Testis (tissue), 2 donors: ENCODE data around the gene MEGF11.

Source experiments
- POLR2A ChIP-seq: fragments of 450-650 bp; IDR thresholded peaks from one replicate; pipeline ENCODE4 v1.6.1; 2017; ENCODE audit warnings: antibody characterized with exemption, mild to moderate bottlenecking, moderate library complexity
- TF ChIP-seq, protein P1 (sequence below), 3 experiments: fragments of 450-650 bp in 2 of 3; fragments of 200-600 bp in 1 of 3; sonication (generic) in 1 of 3; IDR thresholded peaks; one replicate each; pipeline ENCODE4 v1.5.1; 2016 to 2019; ENCODE audit warnings: antibody characterized with exemption in 3 of 3, mild to moderate bottlenecking in 2 of 3, moderate library complexity in 1 of 3

DNA sequence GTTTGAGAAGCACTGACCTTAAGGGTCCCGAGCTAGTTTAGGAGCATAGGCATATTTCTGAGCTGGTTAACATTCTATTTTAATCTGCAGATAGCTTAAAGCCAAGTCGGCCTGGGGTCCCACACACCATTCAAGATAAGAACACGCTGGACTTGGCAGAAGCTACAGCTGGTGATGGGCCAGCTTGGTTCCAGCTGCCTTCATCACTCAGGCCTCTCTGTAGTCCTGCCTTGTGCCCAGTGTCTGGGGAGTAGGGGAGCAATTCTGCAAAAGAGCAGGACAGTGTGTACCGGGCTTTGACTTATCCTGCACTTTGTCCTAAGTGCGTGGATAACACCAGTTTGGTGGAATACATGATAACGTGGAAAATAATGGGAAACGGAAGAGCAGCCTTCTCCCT lies 164.5 kb downstream of the MEGF11 start:
- TF ChIP-seq, protein P1, sequence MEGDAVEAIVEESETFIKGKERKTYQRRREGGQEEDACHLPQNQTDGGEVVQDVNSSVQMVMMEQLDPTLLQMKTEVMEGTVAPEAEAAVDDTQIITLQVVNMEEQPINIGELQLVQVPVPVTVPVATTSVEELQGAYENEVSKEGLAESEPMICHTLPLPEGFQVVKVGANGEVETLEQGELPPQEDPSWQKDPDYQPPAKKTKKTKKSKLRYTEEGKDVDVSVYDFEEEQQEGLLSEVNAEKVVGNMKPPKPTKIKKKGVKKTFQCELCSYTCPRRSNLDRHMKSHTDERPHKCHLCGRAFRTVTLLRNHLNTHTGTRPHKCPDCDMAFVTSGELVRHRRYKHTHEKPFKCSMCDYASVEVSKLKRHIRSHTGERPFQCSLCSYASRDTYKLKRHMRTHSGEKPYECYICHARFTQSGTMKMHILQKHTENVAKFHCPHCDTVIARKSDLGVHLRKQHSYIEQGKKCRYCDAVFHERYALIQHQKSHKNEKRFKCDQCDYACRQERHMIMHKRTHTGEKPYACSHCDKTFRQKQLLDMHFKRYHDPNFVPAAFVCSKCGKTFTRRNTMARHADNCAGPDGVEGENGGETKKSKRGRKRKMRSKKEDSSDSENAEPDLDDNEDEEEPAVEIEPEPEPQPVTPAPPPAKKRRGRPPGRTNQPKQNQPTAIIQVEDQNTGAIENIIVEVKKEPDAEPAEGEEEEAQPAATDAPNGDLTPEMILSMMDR (IDR thresholded peaks at IDR 0.05), result no peak
- no peak for TF ChIP-seq POLR2A
